ENCODE data around the gene ZDHHC18.
"Not testable (repeated sequence)": the region's sequence is repeated elsewhere in the genome, so short reads cannot be mapped to it uniquely, and the experiment has no call there.

Gene ZDHHC18

DNA sequence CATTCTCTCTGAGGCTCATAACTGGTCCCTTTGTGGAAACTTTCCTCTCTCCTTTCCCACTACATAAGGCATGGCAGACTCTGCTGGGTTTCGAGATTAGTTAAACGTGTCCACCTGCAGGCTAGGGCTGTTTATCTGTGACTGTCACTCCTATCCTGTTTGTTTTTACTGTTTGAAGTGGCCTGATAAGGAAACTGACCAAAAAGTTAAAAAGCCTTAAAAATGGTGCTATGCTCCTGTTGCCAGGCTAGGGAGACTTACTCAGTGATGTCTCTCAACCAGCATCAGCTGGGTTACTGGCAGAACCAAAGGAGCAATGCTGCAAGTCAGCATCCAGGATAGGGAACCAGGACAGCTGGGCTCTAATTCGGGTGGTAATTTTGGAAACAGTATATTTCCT, 34.9 kb upstream of the ZDHHC18 start:
- DNase-seq, result no peak

DNA sequence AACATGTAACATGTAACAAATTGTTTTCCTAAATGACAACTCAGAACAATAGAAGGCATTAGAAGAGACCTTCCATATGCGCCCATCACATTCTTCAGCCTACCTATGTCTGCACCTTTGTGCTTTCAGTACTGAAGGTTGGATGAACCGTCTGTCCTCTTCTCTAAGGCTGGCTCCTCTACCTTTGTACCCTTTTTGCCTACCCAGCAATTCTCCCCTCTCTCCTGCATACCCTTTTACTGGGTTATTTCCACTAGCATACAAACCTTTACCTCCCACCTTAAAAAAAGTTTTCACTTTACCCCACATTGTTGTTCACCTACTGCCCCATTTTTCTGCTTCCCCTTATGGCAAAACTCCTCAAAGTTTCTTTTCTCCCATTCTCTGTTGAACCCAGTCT, 33.6 kb upstream of the ZDHHC18 start:
- no peak for DNase-seq

DNA sequence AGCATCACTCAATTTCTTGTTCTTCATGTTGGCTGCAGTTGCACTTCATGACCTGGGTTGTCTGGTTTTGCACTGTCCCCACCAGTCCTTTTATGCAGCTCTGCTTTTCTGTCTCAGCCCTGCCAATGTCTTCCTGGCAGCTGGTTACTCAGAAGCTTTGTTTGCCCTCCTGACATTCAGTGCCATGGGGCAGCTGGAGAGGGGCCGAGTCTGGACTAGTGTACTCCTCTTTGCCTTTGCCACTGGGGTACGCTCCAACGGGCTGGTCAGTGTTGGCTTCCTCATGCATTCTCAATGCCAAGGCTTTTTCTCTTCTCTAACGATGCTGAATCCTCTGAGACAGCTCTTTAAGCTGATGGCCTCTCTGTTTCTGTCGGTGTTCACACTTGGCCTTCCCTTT, 32.1 kb upstream of the ZDHHC18 start:
- DNase-seq, result no peak

DNA sequence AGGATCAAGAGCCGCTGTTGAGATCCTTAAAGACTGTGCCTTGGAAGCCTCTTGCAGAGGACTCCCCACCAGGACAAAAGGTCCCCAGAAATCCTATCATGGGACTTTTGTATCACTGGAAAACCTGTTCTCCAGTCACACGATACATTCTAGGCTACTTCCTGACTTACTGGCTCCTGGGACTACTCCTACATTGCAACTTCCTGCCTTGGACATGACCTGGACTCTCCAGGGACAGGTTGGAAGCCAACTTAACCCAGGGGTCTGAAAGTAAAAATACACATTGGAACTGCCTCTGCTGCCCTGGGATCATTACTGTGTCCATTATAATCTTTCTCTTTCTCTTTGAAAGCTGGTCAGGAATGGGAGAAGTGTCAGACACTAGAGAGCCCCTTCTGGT, 28.9 kb upstream of the ZDHHC18 start:
- DNase-seq, result no peak

DNA sequence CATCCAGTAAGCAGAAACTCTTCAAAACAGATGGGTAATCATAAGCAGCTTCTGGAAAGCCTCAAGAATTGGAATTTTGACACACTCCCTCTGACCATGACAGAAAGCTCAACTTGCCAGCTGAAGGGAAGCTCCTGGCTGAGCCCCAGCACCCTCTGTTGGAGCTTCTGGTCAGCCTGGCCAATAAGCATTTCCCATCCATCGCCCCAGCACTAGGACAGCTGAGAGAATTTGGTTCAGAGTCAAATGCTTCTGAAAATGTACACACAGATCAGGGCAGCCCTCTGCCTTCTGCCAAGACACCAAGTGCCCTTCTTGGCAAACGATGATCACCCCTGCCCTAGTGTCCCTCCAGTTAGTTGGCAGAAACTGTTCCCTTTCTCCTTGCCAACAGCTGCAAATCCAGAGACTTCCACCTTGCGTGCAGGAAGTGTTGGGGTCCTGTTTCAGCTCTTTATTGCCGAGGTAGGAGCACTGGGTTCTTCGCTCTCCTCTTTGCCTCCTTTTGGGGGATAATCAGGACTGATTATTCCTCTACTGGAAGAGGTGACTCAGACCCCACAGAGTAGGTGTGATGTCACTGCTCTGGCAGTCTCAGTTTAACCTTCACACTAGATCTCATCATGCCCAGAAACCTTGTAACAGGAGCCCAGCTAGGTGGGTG, 26.9 kb upstream of the ZDHHC18 start:
- peak; percentile 37 for DNase-seq

DNA sequence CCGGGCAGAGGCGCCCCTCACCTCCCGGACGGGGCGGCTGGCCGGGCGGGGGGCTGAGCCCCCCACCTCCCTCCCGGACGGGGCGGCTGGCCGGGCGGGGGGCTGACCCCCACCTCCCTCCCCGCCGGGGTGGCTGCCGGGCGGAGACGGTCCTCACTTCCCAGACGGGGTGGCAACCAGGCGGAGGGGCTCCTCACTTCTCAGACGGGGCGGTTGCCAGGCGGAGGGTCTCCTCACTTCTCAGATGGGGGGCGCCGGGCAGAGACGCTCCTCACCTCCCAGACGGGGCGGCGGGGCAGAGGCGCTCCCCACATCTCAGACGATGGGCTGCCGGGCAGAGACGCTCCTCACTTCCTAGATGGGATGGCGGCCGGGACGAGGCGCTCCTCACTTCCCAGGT, 22.6 kb upstream of the ZDHHC18 start:
- not testable (repeated sequence) for DNase-seq

DNA sequence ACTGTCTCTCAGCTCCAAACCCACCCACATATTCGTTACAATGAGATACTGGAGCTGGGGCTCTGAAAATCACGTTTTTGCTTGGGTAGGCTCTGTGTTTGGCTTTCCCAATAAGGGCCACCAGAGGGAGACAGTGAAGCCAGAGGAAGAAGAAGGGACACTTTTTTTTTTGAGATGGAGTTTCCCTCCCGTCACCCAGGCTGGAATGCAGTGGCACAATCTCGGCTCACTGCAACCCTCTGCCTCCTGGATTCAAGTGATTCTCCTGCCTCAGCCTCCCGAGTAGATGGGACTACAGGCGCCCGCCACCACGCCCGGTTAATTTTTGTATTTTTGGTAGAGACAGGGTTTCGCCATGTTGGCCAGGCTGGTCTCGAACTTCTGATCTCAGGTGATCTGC, 16.4 kb upstream of the ZDHHC18 start:
- peak; percentile 76 for DNase-seq

DNA sequence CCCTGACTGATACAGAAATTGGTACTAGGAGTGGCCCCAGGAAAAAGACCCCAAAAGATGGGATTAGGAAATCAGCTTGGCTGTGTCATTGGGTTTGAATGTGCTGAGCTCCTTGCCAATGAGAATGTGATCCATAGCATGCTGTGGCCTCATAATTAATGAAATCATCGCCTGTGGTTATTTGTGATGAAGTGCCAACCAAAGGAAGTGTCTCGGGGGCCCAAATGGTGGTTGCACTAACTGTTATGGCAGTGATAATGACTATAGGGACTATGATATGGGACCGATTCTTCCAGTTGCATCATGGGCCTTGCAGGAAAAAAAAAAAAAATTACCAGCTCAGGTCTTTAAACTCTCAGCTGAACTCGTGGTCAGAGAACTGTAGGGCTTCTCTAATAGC, 15.4 kb upstream of the ZDHHC18 start:
- DNase-seq, result no peak

DNA sequence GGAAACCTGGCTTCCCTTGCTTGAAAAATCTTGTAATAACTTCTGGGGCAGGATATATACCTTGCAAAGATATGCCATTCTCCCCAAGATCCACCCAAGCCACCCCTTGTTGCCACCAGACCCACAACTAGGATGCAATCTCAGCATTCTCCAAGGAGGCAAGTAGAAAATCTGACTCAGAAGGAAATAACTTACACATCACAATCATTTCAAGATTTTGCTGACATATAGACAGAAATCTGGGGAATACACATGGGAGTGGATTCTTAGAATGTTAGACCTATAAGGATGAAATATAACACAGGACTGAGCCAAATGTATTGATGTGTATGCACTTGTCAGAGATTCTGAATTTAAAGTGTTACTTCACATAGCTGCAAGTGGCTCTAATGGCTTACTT, 14.8 kb upstream of the ZDHHC18 start:
- no peak for DNase-seq

DNA sequence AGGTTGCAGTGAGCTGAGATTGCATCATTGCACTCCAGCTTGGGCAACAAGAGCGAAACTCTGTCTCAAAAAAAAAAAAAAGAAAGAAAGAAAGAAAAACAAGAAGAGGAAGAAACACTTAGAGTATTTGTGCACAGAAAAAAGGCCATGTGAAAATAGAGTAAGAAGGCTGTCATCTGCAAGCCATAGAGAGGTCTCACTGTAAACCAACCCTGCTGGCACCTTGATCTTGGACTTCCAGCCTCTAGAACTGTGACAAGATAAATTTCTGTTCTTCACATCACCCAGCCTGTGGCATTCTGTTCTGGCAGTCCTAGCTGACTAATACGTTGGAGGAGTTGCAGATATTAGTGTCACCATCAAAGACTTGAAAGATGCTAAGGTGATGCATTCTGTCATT, 12.1 kb upstream of the ZDHHC18 start:
- DNase-seq, result no peak

DNA sequence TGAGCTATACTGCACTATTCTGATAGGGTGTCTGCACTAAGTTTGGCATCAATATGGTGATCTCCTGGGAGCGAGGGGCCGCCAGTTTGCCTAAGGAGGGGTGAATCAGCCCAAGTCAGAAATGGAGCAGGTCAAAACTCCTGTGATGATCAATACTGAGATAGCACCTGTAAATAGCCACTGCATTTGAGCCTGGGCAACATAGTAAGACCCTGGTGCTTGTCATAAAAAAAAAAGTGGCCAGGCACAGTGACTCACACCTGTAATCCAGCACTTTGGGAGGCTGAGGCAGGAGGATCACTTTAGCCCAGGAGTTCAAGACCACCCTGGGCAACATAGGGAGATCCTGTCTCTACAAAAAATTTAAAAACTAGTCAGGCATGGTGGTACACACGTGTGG, 11.6 kb upstream of the ZDHHC18 start:
- no peak for DNase-seq

DNA sequence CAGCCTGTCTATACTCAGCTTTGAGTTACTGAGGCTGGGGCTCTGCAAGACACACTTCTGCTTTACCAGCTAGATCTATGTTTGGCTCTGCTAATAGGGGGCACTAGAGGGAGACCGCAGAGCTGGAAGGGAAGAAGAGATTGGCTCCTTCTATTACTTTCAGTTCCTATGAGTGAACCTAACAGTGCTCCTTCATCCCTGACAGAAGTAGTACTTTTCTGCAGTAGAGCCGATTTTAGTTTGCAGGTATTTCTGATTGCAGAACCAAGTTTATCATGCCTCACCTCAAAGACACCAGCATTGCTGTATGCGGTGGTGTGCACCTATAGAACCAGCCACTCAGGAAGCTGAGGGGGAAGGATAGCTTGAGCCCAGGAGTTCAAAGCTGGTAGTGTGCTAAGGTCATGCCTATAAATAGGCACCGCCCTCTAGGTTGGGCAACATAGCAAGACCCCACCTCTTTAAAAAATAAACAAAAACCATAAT, 5.7 kb upstream of the ZDHHC18 start:
- peak; percentile 51 for DNase-seq

DNA sequence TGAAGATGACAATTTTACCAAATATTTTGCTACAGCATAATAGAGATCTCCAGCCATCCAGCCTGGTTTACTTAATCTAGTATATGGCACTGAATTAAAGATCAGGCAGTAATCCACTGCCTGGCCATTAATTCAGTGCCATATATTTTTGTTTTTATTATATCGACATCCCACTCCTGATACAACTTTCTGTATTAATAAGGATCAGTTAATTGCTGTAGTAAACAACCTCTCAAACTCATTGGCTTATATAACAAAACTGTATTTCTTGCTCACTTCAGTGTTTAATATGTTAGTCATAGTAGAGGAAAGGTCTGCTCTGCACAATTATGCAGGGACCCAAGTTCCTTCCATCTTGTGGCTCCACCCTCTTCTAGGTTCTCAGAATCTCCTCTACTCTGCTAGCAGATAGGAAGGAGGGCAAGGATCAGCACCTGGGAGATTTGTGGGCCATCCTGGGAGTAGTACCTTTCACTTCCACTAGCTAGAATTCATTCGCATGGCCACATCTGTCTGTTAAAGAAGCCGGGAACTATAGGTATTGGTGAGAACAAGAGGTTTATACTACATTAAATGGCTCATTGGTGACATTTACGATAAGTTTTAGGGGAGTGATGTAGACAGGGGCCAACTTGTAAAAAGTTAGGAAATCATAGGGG, 3.6 kb upstream of the ZDHHC18 start:
- no peak for DNase-seq

DNA sequence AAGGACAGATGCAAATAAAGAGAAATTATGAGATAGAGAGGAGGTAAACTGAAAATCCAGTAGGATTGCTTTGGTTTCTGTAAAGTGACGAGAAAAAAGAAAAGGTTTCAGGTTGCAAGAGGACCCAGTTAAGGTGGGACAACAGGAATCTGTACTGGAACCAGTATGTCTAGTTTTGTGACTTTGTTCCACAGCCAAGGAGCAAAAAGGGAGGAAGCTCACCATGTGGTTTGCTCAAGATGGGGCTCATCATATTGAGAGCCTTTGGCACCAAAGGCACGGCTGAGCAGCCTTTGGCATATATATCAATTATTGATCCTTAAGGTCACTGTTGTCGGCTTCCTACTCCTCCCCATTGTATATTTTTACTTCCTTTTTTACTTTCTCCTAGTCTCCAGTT, 1.8 kb upstream of the ZDHHC18 start:
- no peak for DNase-seq

DNA sequence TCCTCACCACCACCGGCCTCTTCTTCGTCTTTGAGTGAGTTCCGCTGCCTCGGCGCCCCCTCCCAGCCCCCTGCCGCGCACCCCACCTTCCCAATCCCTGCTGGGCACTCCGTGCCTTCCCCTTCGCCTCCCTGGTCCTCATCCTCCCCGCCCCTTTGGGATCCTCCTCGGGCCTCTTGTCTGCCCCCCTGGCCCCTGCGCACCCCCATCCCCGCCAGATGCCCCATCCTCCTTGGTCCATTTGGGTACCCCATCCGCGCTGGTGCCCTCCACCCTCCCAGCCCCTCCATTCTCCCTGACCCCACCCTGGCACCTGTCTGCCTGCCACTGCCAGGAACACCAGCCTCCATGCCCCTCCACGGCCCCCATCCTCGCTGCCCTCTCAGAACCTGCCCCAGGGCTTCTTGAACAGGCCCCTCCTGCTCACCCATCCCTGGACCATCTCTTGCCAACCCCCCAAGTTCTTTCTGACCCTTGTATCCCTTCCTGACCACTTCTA, 667 bp downstream of the ZDHHC18 start:
- no peak for DNase-seq

DNA sequence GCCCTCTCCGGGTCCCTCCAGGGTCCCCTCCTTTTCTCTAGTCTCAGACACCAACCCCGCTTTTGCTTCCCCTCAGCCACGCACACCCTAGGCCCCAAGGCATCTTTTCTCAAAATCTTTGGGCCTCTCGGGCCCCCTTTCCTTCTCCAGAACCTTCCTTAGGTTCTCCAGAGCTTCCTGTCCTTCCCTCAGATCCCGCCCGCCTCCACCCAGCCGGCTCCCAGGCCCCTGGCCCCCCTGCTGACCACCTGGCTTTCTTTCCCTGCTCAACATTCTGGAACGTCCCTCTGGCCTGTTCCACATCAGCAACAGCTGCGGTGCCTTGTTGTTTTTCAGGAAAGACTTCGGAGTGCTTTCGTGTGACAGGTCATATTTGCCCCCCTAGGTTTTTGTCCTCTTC, 1.2 kb downstream of the ZDHHC18 start:
- DNase-seq, result no peak

DNA sequence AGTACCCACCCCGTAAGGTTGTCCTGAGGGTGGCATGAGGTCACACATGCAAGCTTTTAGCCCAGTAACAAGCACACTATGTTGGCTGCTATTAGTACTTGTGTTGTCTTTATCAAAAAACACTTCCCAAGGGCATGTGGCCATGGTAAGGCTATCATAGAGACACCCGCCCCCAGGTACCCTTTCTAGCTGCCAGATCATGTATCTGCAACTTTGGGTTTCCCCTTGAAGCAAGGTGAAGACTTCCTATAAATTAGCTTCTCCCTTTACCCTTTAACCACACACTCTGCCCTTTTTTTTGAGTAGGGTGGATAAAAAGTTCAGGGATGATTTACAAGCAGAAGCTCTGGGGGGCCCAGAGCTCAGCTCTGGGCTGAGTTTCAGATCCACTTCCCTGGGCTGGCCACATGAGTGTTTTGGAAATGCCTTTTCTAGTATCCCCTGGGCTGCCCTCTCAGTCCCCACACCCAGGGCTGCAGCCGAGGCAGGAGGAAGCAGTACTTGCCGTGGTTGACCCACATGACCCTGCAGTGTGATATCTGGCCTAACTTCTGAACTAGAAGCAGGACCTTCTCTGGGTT, 2.0 kb downstream of the ZDHHC18 start:
- no peak for DNase-seq

DNA sequence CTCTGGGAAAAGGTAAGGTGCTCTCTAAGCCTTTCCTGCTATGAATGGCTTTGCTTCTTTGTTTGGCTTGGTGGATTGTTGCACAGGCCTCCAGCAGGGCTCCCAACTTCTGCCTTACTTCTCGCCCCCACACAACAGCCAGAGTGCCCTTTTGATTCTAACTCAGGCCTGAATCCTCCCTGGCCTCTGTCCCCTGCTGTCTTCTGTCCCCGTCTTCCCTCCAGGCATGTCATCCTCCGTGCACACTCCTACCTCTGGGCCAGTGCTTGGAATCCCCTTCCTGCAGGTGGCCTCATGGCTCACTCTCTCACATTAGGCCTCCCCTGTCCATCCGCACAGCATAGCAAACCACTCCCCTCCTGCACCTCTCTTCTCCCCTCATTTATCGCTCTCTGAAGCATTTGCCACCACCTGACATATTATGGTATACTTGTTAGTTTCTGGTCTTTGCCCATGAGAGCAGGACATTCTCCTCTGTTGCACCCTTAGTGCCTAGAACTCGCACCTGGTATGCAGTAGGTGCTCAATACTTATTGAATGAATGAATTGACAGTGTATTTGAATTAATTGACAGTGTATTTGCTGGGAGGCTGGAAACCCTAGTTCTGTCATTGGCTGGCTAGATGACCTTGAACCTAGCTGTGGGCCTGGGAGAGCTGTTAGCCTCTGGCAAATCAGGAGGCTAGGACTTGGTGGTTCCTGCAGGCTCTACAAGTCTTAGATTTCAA, 2.9 kb downstream of the ZDHHC18 start:
- DNase-seq, result no peak

DNA sequence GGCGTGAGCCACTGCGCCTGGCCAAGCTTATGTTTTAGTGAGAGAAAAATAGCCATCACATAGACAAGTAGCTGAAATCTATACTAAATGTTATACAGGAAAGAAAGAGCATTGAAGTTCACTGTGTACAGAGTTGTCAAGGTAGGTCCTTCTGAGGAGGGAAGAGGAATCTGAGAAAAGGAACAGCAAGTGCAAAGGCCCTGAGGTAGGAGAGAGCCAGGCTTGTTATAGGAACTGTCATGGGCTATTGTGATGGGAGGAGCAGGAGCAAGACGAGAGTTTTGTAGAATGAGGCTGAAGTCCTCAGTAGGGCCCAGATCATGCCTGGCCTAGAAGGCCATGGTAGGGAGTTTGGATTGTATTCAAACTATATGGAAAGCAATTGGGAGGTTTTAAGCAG, 4.6 kb downstream of the ZDHHC18 start:
- DNase-seq, result no peak

DNA sequence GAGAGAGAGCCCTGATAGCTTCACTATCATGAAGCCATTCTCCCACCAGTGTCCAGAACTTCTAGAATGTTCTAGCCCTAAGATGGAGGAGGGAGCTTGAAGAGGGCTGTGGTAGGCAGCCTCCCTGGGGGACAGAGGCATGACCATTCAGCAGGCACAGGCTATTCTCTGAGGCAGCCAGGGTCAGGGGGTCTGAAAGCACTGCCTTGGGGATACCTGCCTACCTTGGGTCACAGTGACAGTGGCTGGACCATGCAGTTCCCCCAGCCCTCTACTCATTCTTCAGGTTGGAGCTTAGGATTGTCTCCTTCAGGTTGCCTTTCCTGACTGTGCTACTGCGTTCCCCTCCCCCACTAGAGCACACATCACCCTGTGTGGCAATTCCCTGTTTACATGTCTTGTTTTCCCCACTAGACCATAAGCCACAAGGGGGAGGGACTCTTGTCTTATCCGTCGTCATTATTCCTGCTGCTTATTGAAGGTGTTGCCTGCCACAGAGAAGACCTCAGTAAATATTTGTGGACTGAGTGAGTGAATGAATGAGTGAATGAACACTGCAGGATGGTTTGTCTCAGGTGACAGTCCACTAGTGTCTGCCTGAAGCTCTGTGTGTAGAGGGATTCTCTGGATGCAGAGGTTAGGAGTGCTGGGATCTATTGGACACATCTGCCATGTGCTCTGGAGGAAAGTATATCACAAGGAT, 5.2 kb downstream of the ZDHHC18 start:
- DNase-seq, result no peak

DNA sequence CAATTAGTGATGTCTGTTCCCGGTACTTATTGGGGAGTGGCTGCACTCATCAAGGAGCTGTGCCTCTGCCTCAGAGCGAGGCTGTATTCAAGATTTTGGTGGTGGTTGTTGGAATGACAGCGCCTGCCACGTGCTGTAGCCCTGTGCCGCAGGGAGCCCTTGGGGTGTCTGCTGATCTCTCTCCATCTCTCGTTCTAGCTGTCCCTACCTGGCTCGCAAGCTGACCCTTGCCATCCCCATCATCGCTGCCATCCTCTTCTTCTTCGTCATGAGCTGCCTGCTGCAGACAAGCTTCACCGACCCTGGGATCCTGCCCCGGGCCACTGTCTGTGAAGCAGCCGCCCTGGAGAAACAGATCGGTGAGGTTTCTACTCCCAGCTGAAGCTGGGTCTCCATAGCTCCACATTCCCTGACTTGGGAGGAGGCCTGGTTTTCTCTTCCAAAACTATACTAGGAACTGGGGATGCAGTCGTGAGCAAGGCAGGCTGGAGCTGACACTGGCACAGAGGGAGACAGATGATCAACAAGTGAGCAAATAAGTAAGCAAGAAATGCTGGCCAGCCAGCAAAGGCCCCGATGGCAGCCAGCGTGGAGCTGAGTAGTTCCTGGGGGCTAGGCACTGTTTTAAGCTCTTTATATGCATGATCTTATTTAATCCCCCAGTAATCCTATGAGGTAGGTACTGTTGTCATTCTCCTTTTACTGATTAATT, 5.9 kb downstream of the ZDHHC18 start:
- DNase-seq, result no peak
